Tibial nerve (tissue), 4 donors: Measurements from ENCODE around the gene FARP1. TPM values are rescaled to one million over a fixed set of nuclear protein-coding genes. Genes with fewer than 3 reads are reported as not detected.

Source experiments
- DNase-seq, 2 donors: peaks; one replicate each; pipeline ENCODE4 v3.0.0-alpha.2; 2019; ENCODE audit warnings: low spot score in 2 of 2
- H3K27ac ChIP-seq, 4 donors: fragments of 200-600 bp; sonication (generic) in 3 of 4; one replicate each; pipeline ENCODE4 v1.5.1; 2017 to 2019; ENCODE audit warnings: mild to moderate bottlenecking in 1 of 4
- H3K27me3 ChIP-seq, 2 donors: fragments of 200-600 bp; sonication (generic) in 1 of 2; one replicate each; pipeline versions ENCODE4 v1.5.1 to v1.6.0; 2017 to 2019
- H3K36me3 ChIP-seq, 3 donors: fragments of 200-600 bp; sonication (generic); one replicate each; pipeline ENCODE4 v1.5.1; 2018 to 2019
- H3K4me1 ChIP-seq, 4 donors: fragments of 200-600 bp; sonication (generic) in 3 of 4; one replicate each; pipeline ENCODE4 v1.5.1; 2017 to 2019
- H3K4me3 ChIP-seq, 4 donors: fragments of 200-600 bp; sonication (generic) in 3 of 4; one replicate each; pipeline ENCODE4 v1.5.1; 2017 to 2019; ENCODE audit warnings: mild to moderate bottlenecking in 1 of 4, moderate library complexity in 1 of 4
- H3K9me3 ChIP-seq, 4 donors: fragments of 200-600 bp; sonication (generic) in 3 of 4; one replicate each; pipeline ENCODE4 v1.5.1; 2017 to 2019
- EP300 ChIP-seq, 2 donors: sonication (generic); formaldehyde crosslinking; IDR thresholded peaks; one replicate each; pipeline ENCODE4 v1.6.1; 2017; ENCODE audit warnings: antibody characterized with exemption in 2 of 2, mild to moderate bottlenecking in 1 of 2
- POLR2A ChIP-seq, 2 donors: fragments of 450-650 bp; IDR thresholded peaks; one replicate each; pipeline ENCODE4 v1.6.1; 2017; ENCODE audit warnings: antibody characterized with exemption in 2 of 2, mild to moderate bottlenecking in 2 of 2, moderate library complexity in 2 of 2
- WGBS, 2 donors: methylation state at CpG; one replicate each; pipeline ENCODE4 v1.1.5; 2018; 5-methylcytosine and 5-hydroxymethylcytosine counted together
- total RNA-seq, 4 donors: library from RNA; depleted of rRNA; stranded (reverse); fragments of >200 nt; gene quantifications; one replicate each; pipeline ENCODE4 v1.1.0, GENCODE V29; 2016
- TF ChIP-seq, protein P1 (sequence below), 5 experiments: fragments of 200-600 bp in 3 of 5; fragments of 450-650 bp in 2 of 5; sonication (generic) in 3 of 5; IDR thresholded peaks; one replicate each; pipeline ENCODE4 v1.5.1; 2016 to 2019; ENCODE audit warnings: antibody characterized with exemption in 5 of 5, mild to moderate bottlenecking in 3 of 5, moderate library complexity in 2 of 5

Gene FARP1
- total RNA-seq, 4 donors from 2014 or later: 21.4 to 28.5 (median 24.9) TPM

DNA sequence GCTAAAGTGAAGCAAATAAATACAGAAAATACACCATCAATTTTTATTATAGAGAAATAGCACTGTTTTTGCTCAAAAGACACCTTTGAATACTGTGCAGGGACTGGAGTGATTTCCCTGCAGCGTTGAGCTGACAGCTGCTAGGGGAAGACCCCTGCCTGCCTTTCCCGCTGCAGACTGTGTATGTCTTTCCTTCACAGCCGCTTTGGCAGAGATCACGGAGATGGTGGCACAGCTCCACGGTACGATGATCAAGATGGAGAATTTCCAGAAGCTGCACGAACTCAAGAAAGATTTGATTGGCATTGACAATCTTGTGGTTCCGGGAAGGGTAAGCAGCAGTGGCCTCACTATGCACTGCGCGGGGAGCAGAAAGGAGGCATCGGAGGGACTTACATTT, 292.5 kb downstream of the FARP1 start:
- no peak for DNase-seq
- no peaks in the 10 kb centered on the region for H3K4me1 ChIP-seq
- no peaks in the 10 kb centered on the region for H3K27me3 ChIP-seq
- H3K4me3 ChIP-seq: no peak overlapping the region
- peaks cover 0 to 67% (median 0%) of the 10 kb centered on the region in 3 donors for H3K36me3 ChIP-seq
- 83 to 88% methylated on average over 11 of the region's 11 CpGs for WGBS, 2 donors
- TF ChIP-seq POLR2A (IDR thresholded peaks at IDR 0.05) (no peak), EP300 (IDR thresholded peaks at IDR 0.05) (no peak)
- TF ChIP-seq, protein P1, sequence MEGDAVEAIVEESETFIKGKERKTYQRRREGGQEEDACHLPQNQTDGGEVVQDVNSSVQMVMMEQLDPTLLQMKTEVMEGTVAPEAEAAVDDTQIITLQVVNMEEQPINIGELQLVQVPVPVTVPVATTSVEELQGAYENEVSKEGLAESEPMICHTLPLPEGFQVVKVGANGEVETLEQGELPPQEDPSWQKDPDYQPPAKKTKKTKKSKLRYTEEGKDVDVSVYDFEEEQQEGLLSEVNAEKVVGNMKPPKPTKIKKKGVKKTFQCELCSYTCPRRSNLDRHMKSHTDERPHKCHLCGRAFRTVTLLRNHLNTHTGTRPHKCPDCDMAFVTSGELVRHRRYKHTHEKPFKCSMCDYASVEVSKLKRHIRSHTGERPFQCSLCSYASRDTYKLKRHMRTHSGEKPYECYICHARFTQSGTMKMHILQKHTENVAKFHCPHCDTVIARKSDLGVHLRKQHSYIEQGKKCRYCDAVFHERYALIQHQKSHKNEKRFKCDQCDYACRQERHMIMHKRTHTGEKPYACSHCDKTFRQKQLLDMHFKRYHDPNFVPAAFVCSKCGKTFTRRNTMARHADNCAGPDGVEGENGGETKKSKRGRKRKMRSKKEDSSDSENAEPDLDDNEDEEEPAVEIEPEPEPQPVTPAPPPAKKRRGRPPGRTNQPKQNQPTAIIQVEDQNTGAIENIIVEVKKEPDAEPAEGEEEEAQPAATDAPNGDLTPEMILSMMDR (IDR thresholded peaks at IDR 0.05): no peak
- H3K27ac ChIP-seq: no peak overlapping the region
- H3K9me3 ChIP-seq: no peaks in the 10 kb centered on the region

DNA sequence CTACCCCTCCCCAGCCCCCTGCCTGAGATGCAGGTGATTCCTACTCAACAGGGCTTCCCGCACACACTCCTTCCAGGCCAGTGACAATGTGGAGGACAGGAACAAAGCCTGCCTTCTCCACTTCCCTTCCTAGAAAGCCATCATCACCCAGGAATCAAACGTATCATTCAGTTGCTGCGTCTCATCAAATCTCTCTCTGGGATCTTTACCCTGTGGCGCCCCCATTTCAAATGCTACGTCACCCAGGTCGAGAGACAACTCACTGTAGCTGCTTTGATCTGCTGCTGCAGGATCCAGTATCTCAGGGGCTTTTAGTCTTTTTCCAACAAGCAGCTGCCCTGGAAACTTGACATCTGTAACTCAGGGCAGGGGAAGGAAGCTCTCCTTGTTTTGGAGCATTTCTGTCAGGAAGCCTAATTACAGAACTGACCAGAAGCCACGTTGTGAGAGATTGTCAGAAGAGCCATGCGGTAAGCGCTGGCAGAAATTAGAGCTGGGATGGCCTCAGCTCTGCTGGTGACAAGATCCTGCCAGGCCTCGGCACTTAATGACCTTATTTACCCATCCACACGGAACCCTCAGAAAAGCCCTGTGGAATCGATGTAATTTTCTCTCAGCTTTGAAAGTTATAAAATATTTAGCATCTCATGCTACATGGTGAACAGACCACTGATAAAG, 293.5 kb downstream of the FARP1 start:
- H3K27ac ChIP-seq: no peak overlapping the region
- H3K9me3 ChIP-seq: no peaks in the 10 kb centered on the region
- WGBS, 2 donors: 71 to 74% methylated on average over 12 of the region's 12 CpGs
- DNase-seq: no peak
- H3K27me3 ChIP-seq: no peaks in the 10 kb centered on the region
- peaks cover 0 to 71% (median 0%) of the 10 kb centered on the region in 3 donors for H3K36me3 ChIP-seq
- TF ChIP-seq, protein P1 (IDR thresholded peaks at IDR 0.05): no peak
- TF ChIP-seq POLR2A (IDR thresholded peaks at IDR 0.05): no peak
- no peak for TF ChIP-seq EP300 (IDR thresholded peaks at IDR 0.05)
- H3K4me1 ChIP-seq: no peaks in the 10 kb centered on the region
- no peak overlapping the region for H3K4me3 ChIP-seq

DNA sequence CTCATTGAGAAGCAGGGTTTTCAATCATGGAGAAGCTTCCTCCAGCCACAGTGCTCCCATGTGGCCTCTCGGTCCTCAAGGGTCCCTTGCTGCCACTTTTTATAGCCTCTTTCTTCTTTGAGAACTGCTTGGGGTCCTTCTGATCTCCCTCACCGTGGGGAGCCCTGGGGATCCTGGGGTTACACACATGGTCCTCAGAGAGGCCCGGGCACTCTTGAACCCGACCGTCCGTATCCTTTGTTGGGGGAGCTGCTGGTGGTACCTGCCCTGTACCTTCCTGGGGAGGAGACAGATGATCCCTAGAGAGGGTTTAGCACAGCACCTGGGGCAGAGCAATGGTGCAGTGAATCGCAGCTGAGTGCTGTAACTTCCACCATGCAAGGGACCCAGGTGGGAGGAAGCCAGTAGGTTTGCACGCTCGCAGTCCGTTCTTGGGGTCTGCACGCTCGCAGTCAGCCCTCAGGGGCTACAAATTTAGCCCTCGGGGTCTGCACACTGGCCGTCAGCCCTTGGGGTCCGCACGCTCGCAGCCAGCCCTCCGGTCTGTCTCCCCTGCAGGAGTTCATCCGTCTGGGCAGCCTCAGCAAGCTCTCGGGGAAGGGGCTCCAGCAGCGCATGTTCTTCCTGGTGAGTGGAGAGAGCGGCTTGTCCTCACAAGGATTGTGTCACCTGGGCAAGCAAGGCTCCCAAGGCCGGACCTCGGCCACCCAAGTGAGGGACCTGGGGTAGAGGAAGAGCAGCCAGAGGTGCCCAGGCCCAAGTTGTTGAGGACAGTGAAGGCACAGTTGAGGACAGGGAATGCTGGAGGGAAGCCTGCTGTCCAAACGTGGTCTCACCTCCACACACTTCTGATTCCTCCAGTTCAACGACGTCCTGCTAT, 295.6 kb downstream of the FARP1 start:
- TF ChIP-seq POLR2A (IDR thresholded peaks at IDR 0.05) (no peak), EP300 (IDR thresholded peaks at IDR 0.05) (no peak)
- TF ChIP-seq, protein P1 (IDR thresholded peaks at IDR 0.05): no peak

DNA sequence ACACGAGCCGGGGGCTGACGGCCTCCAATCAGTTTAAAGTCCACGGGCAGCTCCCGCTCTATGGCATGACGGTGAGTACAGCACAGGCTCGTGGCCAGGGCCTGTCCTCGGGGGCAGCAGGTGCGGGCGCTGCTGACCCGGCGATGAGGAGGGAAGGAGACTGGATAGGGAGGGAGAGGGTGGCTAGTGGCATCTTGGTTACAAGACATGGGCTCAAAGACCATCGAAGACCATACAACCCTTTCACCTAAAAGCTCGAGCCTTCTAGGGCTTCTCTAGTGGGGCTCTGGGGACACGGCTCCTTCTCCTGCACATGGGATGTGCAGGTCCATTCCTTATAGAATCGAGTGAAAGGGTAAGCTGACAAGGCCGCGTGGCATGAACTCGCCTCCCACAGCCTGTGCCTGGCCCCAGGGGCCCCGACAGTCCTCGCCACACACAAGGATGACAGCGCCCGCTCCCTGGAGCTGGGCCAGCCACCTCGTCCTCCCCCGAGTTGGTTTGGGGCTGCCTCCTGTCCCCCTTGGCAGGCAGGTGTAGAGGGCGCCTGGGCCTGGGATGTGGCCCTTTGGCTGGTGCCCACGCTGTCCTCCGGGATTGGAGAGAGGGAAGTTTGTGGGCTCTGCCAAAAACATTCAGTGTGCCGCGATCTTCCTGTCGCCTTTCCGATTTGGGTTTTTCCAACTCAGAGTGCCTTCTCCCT, 296.4 kb downstream of the FARP1 start:
- peaks cover 0 to 65% (median 0%) of the 10 kb centered on the region in 3 donors for H3K36me3 ChIP-seq
- H3K4me3 ChIP-seq: no peak overlapping the region
- no peak overlapping the region for H3K27ac ChIP-seq
- WGBS, 2 donors: 90 to 96% methylated on average over 27 to 31 of the region's 32 CpGs
- no peak for DNase-seq
- H3K9me3 ChIP-seq: no peaks in the 10 kb centered on the region
- no peaks in the 10 kb centered on the region for H3K4me1 ChIP-seq
- TF ChIP-seq EP300 (IDR thresholded peaks at IDR 0.05) (no peak), POLR2A (IDR thresholded peaks at IDR 0.05) (no peak)
- TF ChIP-seq, protein P1 (IDR thresholded peaks at IDR 0.05): no peak
- no peaks in the 10 kb centered on the region for H3K27me3 ChIP-seq

More for the DNA sequence above, 295.6 kb downstream of the FARP1 start:
- no peaks in the 10 kb centered on the region for H3K4me1 ChIP-seq
- peaks cover 0 to 65% (median 0%) of the 10 kb centered on the region in 3 donors for H3K36me3 ChIP-seq
- no peaks in the 10 kb centered on the region for H3K9me3 ChIP-seq
- DNase-seq: no peak
- H3K27ac ChIP-seq: no peak overlapping the region
- no peaks in the 10 kb centered on the region for H3K27me3 ChIP-seq
- 91 to 95% methylated on average over 15 to 27 of the region's 27 CpGs for WGBS, 2 donors
- H3K4me3 ChIP-seq: no peak overlapping the region
